HG02943 (cell line): ENCODE results near the gene SLC5A2.
"Not testable (repeated sequence)": the region's sequence is repeated elsewhere in the genome, so short reads cannot be mapped to it uniquely, and the experiment has no call there.

Source experiments
- ATAC-seq: cut with Tn5 transposase; IDR thresholded peaks from one replicate; pipeline ENCODE4 v1.9.1; 2021; ENCODE audit warnings: mild to moderate bottlenecking, low read depth, moderate library complexity; ENCODE audit not compliant: unreplicated experiment

Gene SLC5A2

GRCh38 chr16:31474773-31475738, 7.9 kb upstream of the SLC5A2 start:
- no peak for ATAC-seq

DNA sequence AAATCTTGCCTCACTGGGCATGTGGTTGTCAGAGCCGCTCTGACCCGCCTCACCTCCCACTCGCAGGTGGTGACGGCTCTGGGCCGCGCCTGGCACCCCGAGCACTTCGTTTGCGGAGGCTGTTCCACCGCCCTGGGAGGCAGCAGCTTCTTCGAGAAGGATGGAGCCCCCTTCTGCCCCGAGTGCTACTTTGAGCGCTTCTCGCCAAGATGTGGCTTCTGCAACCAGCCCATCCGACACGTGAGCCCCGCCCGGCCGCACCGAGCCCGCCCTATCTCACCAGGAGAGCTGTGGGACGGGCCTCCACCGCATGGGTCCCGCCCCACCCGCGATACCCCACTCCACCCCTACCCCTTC, 7.0 kb upstream of the SLC5A2 start:
- ATAC-seq, result no peak

- ATAC-seq, result peak; percentile 52
Observed at GRCh38 chr16:31476303-31477219, 6.4 kb upstream of the SLC5A2 start.

DNA sequence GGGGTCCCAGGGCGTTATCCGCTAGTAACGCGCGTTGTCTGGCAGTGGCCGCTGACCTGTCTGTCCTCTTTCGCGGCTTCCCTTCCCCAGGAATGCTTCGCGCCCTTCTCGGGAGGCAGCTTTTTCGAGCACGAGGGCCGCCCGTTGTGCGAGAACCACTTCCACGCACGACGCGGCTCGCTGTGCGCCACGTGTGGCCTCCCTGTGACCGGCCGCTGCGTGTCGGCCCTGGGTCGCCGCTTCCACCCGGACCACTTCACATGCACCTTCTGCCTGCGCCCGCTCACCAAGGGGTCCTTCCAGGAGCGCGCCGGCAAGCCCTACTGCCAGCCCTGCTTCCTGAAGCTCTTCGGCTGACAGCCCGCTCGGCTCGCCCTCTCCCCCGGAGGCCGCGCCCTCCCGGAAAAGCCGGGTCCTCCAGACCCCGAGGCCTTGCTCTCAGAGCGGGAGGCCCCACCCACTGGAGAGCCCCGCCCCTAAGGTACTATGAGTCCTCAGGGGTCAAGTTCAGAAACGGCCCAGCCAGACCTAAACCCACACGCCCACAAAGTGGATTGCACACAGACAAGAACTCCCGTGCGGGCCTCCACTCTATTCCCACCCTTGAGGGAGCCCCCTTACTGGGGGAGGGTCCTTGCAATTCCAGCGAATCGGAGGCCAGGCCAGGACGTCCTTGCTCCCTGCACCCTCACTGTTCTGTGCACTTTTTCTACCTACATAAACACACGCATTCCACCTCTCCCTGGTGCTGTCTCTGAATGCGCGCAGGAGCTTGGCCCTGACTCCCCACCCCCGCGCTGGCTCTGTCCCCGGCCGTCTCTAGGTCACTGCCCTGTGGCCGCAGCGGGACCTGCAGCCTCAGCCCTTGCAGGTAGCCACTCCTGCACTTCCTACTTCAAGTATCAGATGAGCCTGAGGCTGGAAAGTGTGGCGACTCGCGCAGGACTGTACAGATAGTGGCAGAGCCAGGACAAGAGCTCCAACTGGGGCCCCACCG, 5.4 kb upstream of the SLC5A2 start:
- peak; percentile 41 for ATAC-seq

DNA sequence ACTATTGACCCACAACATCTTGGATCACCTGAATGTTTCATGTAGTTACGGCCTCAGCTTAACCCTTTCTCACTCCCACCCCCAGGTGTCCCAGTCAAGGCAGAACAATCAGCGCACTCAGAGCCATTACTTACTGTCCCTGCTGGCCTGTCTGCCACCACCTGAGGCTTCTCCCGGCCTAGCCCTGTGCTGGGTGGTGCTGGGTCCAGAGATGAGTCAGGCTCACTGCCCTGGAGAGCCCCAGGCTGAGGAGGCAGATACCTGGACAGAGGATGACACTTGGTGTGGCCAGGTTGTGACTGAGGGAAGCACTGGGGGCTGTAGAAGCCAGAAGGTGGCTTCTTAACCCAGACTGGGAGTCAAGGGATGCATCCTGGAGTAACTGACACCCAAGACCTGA, 4.0 kb upstream of the SLC5A2 start:
- no peak for ATAC-seq

GRCh38 chr16:31479751-31480150, 3.2 kb upstream of the SLC5A2 start:
- no peak for ATAC-seq

DNA sequence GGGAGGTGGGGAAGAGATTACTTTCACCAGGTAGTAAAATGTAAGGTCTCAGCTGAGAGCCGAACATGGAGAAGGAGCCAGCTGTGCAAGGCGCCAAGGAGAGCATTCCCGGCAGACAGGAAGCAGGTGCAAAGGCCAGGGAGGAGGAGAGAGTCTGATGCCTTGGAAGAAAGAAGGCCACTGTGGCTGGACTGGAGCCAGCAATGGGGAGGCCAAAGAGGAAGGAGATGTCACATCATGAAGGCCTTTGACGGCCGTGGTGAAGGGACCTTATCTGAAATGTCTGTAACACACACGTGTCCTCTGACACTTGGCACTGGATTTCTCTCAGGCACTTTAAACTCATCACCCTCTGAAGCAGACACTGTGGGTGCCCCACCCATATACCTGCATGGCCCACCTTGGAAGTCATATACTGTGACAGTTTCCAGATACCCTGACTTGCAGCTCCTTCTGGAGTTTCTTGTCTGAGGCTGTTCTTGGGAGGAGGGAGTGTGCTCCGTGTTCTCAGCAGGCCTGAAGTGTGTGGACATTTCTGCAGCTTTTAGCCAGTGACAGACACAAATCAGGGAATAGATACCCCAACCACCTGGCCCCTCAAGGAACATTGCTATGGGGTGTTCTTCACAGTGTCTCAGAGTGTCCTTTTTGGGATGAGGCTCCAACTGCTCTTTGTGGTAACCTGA, 1.9 kb upstream of the SLC5A2 start:
- ATAC-seq, result no peak

DNA sequence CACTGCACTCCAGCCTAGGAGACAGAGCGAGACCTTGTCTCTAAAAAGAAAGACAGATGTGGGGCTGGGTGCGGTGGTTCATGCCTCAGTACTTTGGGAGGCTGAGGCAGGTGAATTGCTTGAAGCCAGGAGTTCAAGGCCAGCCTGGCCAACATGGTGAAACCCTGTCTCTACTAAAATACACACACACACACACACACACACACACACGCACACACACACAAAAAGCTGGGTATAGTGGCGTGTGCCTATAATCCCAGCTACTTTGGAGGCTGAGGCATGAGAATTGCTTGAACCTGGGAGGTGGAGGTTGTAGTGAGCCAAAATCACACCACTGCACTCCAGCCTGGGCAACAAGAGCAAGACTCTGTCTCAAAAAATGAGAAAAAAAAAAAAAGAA, 1.1 kb downstream of the SLC5A2 start:
- not testable (repeated sequence) for ATAC-seq

- ATAC-seq, result no peak
Observed at GRCh38 chr16:31484491-31485171, 1.7 kb downstream of the SLC5A2 start.

DNA sequence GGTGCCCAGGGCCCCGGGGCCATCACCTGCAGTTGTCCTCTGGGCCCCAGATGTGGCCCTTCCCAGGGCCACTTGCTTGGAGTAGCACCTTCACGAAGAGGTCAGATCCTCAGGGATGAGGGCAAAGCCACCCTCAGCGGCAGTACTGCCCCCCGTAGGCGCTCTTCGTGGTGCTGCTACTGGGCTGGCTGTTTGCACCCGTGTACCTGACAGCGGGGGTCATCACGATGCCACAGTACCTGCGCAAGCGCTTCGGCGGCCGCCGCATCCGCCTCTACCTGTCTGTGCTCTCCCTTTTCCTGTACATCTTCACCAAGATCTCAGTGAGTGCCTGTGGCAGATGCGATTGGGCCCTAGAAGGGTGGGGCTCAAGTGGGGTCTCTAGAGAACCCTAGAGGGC, 2.6 kb downstream of the SLC5A2 start:
- no peak for ATAC-seq

GRCh38 chr16:31486045-31486444, 3.1 kb downstream of the SLC5A2 start:
- ATAC-seq, result no peak

GRCh38 chr16:31487071-31487719, 4.3 kb downstream of the SLC5A2 start:
- ATAC-seq, result no peak

DNA sequence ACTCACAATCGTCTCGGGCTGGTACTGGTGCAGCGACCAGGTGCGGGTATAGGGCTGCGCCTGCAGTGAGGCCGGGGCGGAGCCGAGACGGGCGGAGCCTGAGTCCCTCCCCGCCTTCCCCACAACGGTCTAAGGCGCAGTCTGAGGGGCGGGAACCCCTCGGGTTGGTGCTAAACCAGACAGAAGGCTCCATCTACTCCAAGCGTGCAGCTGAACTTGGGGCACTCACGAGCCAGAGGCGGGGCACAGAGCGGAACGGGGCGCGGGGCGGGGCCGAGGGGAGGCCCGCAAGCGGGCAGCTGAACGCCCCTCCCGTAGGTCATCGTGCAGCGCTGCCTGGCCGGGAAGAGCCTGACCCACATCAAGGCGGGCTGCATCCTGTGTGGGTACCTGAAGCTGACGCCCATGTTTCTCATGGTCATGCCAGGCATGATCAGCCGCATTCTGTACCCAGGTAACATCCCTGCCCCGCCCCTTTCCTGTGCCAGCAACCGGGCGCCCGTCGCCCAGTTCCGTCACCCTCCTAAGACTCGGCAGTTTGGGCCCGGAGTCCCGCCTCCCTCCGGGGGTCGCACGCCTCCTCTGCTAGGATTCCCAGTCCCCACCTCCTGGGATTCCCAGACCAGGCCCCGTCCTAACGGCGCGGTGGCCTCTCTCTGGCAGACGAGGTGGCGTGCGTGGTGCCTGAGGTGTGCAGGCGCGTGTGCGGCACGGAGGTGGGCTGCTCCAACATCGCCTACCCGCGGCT, 5.0 kb downstream of the SLC5A2 start:
- peak; percentile 74 for ATAC-seq

DNA sequence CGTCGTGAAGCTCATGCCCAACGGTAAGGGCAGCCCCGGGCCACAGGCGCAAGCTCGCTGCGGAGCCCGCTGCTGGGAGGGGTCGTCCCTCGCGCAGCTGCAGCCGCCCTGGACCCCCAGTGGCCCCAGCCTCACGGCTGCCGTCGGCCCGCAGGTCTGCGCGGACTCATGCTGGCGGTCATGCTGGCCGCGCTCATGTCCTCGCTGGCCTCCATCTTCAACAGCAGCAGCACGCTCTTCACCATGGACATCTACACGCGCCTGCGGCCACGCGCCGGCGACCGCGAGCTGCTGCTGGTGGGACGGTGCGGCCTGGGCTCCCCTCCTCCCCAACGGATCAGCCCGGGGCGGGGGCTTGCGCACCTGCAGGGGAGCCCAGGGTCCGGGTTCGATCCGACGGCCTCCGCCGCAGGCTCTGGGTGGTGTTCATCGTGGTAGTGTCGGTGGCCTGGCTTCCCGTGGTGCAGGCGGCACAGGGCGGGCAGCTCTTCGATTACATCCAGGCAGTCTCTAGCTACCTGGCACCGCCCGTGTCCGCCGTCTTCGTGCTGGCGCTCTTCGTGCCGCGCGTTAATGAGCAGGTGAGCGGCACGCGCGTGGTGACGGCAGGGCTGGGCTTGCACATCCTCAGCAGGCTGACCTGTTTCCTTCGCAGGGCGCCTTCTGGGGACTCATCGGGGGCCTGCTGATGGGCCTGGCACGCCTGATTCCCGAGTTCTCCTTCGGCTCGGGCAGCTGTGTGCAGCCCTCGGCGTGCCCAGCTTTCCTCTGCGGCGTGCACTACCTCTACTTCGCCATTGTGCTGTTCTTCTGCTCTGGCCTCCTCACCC, 5.8 kb downstream of the SLC5A2 start:
- no peak for ATAC-seq

DNA sequence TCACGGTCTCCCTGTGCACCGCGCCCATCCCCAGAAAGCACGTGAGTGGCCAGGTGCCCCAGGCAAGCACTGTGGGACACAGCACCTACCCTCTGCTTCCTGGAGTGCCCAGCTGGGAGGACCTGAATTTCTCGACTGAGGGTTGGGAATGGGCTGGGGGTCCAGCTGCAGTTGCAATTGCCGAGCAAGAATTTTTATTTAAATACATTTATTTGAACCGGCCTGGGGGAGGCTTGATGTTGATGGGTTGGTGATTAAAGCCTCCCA, 6.3 kb downstream of the SLC5A2 start:
- ATAC-seq, result no peak

DNA sequence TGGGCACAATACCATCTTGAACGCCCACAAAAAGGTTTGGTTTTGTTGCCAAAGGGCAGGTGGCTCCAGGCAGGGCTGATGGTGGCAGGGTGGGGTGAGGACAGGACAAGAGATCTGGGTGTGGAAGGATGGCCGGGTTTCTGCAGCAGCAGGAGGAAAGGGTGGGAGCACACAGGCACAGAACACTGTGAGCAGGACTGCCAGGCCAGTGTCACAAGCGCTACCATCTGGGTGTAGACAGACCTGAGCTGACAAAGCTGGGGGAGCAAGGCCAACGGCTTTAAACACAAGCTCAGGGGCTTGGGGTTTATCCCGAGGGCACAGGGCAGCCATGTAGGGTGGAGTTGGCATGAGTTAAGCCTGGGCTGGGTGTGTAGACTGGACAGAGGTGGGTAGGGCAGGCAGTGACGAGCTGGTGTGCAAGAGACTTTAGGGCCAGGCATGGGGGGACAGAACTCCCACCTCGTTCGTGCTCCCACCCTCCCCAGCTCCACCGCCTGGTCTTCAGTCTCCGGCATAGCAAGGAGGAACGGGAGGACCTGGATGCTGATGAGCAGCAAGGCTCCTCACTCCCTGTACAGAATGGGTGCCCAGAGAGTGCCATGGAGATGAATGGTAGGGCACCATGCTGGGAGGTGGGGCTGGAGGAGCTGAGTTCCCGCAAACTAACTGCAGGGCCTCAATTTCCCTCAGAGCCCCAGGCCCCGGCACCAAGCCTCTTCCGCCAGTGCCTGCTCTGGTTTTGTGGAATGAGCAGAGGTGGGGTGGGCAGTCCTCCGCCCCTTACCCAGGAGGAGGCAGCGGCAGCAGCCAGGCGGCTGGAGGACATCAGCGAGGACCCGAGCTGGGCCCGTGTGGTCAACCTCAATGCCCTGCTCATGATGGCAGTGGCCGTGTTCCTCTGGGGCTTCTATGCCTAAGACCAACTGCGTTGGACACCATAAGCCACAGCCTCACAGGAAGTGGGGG, 7.0 kb downstream of the SLC5A2 start:
- no peak for ATAC-seq
